H1 (cell line): ENCODE measurements around the gene NSG2. TPM values are rescaled to one million over a fixed set of nuclear protein-coding genes. Genes with fewer than 3 reads are reported as not detected.

Experiments
- CTCF ChIA-PET: fragments of 300-600 bp; sonication (Branson Sonifier 250); formaldehyde crosslinking; loops from one replicate; lab custom pipeline; 2021; ENCODE audit not compliant: partially characterized antibody; lab: Charles Lee
- POLR2A ChIA-PET: fragments of 300-600 bp; sonication (Branson Sonifier 250); formaldehyde crosslinking; loops from one replicate; lab custom pipeline; 2021; ENCODE audit warnings: inconsistent platforms; ENCODE audit not compliant: partially characterized antibody; lab: Charles Lee
- DNase-seq, 2 experiments: peaks; one replicate each; pipeline versions ENCODE4 v3.0.0 to v3.0.0-alpha.2; 2010 to 2022; ENCODE audit warnings: low spot score in 2 of 2, low read depth in 1 of 2, mixed read lengths in 1 of 2
- FAIRE-seq: peaks from 2 replicates; lab custom pipeline; 2011; peaks lifted over from hg19 to GRCh38; lab: Jason Lieb, UNC
- H2AFZ ChIP-seq: 2 replicates; pipeline ENCODE4 v1.8.1; 2012; ENCODE audit warnings: low read length, inconsistent platforms
- H2AK5ac ChIP-seq: 2 replicates; pipeline ENCODE4 v1.6.1; 2013; ENCODE audit warnings: low read depth, low read length
- H2BK120ac ChIP-seq: replicated peaks from 2 replicates; pipeline ENCODE3; 2013; ENCODE audit warnings: low read depth, low read length, inconsistent platforms
- H2BK12ac ChIP-seq: 2 replicates; pipeline ENCODE4 v1.6.1; 2013; ENCODE audit warnings: low read depth, low read length
- H2BK15ac ChIP-seq: 2 replicates; pipeline ENCODE4 v1.6.1; 2013; ENCODE audit warnings: low read length
- H2BK20ac ChIP-seq: 2 replicates; pipeline ENCODE4 v1.6.1; 2013; ENCODE audit warnings: low read length
- H2BK5ac ChIP-seq: 2 replicates; pipeline ENCODE4 v1.6.1; 2013; ENCODE audit warnings: low read depth, low read length
- H3K14ac ChIP-seq: 2 replicates; pipeline ENCODE4 v1.6.1; 2013; ENCODE audit warnings: inconsistent platforms; ENCODE audit not compliant: insufficient read length
- H3K18ac ChIP-seq: 2 replicates; pipeline ENCODE4 v1.6.1; 2013; ENCODE audit warnings: low read length; ENCODE audit errors: extremely low read depth
- H3K23ac ChIP-seq: 2 replicates; pipeline ENCODE4 v1.6.1; 2013; ENCODE audit warnings: inconsistent platforms; ENCODE audit not compliant: insufficient read length
- H3K23me2 ChIP-seq: 2 replicates; pipeline ENCODE4 v1.6.1; 2013; ENCODE audit warnings: low read depth, low read length
- H3K27ac ChIP-seq: 2 replicates; pipeline ENCODE4 v1.6.1; 2011; ENCODE audit warnings: low read depth, low read length, inconsistent platforms
- H3K27me3 ChIP-seq, 4 experiments: replicated peaks in 1 of 4; 1 replicate in 1 of 4; 2 replicates in 3 of 4; pipeline versions ENCODE4 v1.6.1 to v1.8.1; 2011 to 2013; ENCODE audit warnings: low read length in 3 of 4, mild to moderate bottlenecking in 3 of 4, inconsistent platforms in 2 of 4, mixed read lengths in 2 of 4, moderate library complexity in 1 of 4; ENCODE audit not compliant: control insufficient read depth in 3 of 4, insufficient read depth in 3 of 4; ENCODE audit errors: extremely low read depth in 1 of 4
- H3K36me3 ChIP-seq, 4 experiments: 2 replicates each; pipeline versions ENCODE4 v1.6.1 to v1.8.1; 2011 to 2013; ENCODE audit warnings: mild to moderate bottlenecking in 4 of 4, low read length in 3 of 4, moderate library complexity in 2 of 4, control low read depth in 1 of 4, inconsistent platforms in 1 of 4; ENCODE audit not compliant: insufficient read depth in 4 of 4, control insufficient read depth in 2 of 4
- H3K4ac ChIP-seq: replicated peaks from 2 replicates; pipeline ENCODE3; 2013; ENCODE audit warnings: low read length, low read depth, mixed read lengths, inconsistent platforms; ENCODE audit not compliant: insufficient read length
- H3K4me1 ChIP-seq, 4 experiments: replicated peaks in 1 of 4; 1 replicate in 1 of 4; 2 replicates in 3 of 4; pipeline versions ENCODE4 v1.6.1 to v1.8.1; 2011 to 2013; ENCODE audit warnings: low read length in 3 of 4, inconsistent platforms in 2 of 4, mixed read lengths in 1 of 4; ENCODE audit not compliant: insufficient read depth in 4 of 4, control insufficient read depth in 3 of 4
- H3K4me2 ChIP-seq, 2 experiments: 2 replicates each; pipeline versions ENCODE4 v1.6.1 to v1.8.1; 2011 to 2013; ENCODE audit warnings: low read depth in 2 of 2, low read length in 2 of 2, control low read depth in 1 of 2, inconsistent platforms in 1 of 2, mild to moderate bottlenecking in 1 of 2; ENCODE audit not compliant: insufficient read depth in 1 of 2
- H3K4me3 ChIP-seq, 4 experiments: fragments of 200-600, 300-600 bp in 1 of 4; sonication (generic), shearing (Covaris generic), sonication (Bioruptor Twin) in 1 of 4; 2 replicates each; pipeline versions ENCODE4 v1.5.1 to v1.8.1; 2011 to 2016; ENCODE audit warnings: low read length in 4 of 4, low read depth in 3 of 4, control low read depth in 2 of 4, inconsistent platforms in 2 of 4, mild to moderate bottlenecking in 2 of 4, mixed read lengths in 1 of 4, moderate library complexity in 1 of 4; ENCODE audit not compliant: insufficient read depth in 2 of 4; ENCODE audit errors: extremely low read depth in 1 of 4
- H3K56ac ChIP-seq: replicated peaks from 2 replicates; pipeline ENCODE3; 2013; ENCODE audit warnings: low read depth, mild to moderate bottlenecking, mixed read lengths, low read length, inconsistent platforms; ENCODE audit not compliant: insufficient read length
- H3K79me1 ChIP-seq: 2 replicates; pipeline ENCODE4 v1.6.1; 2013; ENCODE audit warnings: low read depth, low read length, control low read depth
- H3K79me2 ChIP-seq, 2 experiments: 2 replicates each; pipeline versions ENCODE4 v1.6.1 to v1.8.1; 2012 to 2013; ENCODE audit warnings: low read length in 2 of 2, mild to moderate bottlenecking in 2 of 2, inconsistent platforms in 1 of 2; ENCODE audit not compliant: insufficient read depth in 2 of 2, control insufficient read depth in 1 of 2
- H3K9ac ChIP-seq, 4 experiments: replicated peaks in 1 of 4; 1 replicate in 1 of 4; 2 replicates in 3 of 4; pipeline versions ENCODE4 v1.6.1 to v1.8.1; 2011 to 2013; ENCODE audit warnings: low read depth in 3 of 4, low read length in 3 of 4, control low read depth in 2 of 4, mild to moderate bottlenecking in 2 of 4, moderate library complexity in 2 of 4, inconsistent platforms in 1 of 4; ENCODE audit errors: extremely low read depth in 1 of 4
- H3K9me3 ChIP-seq, 2 experiments: 2 replicates each; pipeline versions ENCODE4 v1.6.1 to v1.8.1; 2012 to 2013; ENCODE audit warnings: mild to moderate bottlenecking in 2 of 2, moderate library complexity in 2 of 2, control low read depth in 1 of 2, inconsistent platforms in 1 of 2, low read depth in 1 of 2, low read length in 1 of 2, mixed read lengths in 1 of 2; ENCODE audit not compliant: insufficient read depth in 2 of 2
- H4K20me1 ChIP-seq, 2 experiments: replicated peaks in 1 of 2; 2 replicates each; pipeline versions ENCODE3 to v1.8.1; 2011 to 2013; ENCODE audit warnings: inconsistent platforms in 2 of 2, low read length in 2 of 2, mild to moderate bottlenecking in 1 of 2; ENCODE audit not compliant: insufficient read depth in 2 of 2, control insufficient read depth in 1 of 2
- H4K5ac ChIP-seq: 2 replicates; pipeline ENCODE4 v1.6.1; 2013; ENCODE audit warnings: low read length, low read depth, mixed read lengths, inconsistent platforms; ENCODE audit not compliant: insufficient read length
- H4K8ac ChIP-seq: 2 replicates; pipeline ENCODE4 v1.8.0; 2013; ENCODE audit warnings: mild to moderate bottlenecking, moderate library complexity, low read length, inconsistent platforms; ENCODE audit not compliant: insufficient read depth; ENCODE audit errors: extremely low read depth
- H4K91ac ChIP-seq: replicated peaks from 2 replicates; pipeline ENCODE3; 2013; ENCODE audit warnings: low read length, mixed read lengths, inconsistent platforms; ENCODE audit not compliant: insufficient read length
- BCL11A ChIP-seq, 2 experiments: IDR thresholded peaks; one replicate each; pipeline ENCODE4 v1.6.1; 2011; ENCODE audit warnings: low read depth in 2 of 2, low read length in 2 of 2, mild to moderate bottlenecking in 2 of 2
- CTCF ChIP-seq, 3 experiments: IDR thresholded peaks; 1 replicate in 2 of 3; 2 replicates in 1 of 3; pipeline versions ENCODE4 v1.5.1 to v1.6.1; 2011; ENCODE audit warnings: low read length in 3 of 3, mild to moderate bottlenecking in 3 of 3, inconsistent platforms in 2 of 3, low read depth in 1 of 3, moderate library complexity in 1 of 3; ENCODE audit not compliant: insufficient read depth in 1 of 3; ENCODE audit errors: control extremely low read depth in 1 of 3
- EGR1 ChIP-seq: IDR thresholded peaks from 2 replicates; pipeline ENCODE4 v1.6.1; 2011; ENCODE audit warnings: low read depth, low read length, borderline replicate concordance
- NANOG ChIP-seq: IDR thresholded peaks from 2 replicates; pipeline ENCODE4 v1.6.1; 2011; ENCODE audit warnings: low read length, low read depth, mild to moderate bottlenecking, inconsistent platforms; ENCODE audit not compliant: insufficient read depth, poor library complexity, severe bottlenecking
- RBBP5 ChIP-seq: IDR thresholded peaks from 2 replicates; pipeline ENCODE4 v1.7.1; 2012; ENCODE audit warnings: low read depth, mild to moderate bottlenecking, inconsistent platforms, low read length, moderate library complexity, borderline replicate concordance
- SAP30 ChIP-seq: fragments of 300-600 bp; sonication (generic); IDR thresholded peaks from 2 replicates; pipeline ENCODE4 v1.7.1; 2012; ENCODE audit warnings: low read length, moderate library complexity, mild to moderate bottlenecking, inconsistent platforms; ENCODE audit not compliant: insufficient read depth, insufficient replicate concordance
- SP1 ChIP-seq: IDR thresholded peaks from 2 replicates; pipeline ENCODE4 v1.6.1; 2011; ENCODE audit warnings: low read depth, low read length
- TCF12 ChIP-seq: IDR thresholded peaks from 2 replicates; pipeline ENCODE4 v1.6.1; 2011; ENCODE audit warnings: low read depth, mild to moderate bottlenecking, low read length
- WGBS, 2 experiments: shearing (Covaris generic) in 1 of 2; methylation state at CpG; one replicate each; pipeline versions ENCODE4 v1.1.6 to v1.1.7; 2013 to 2015; ENCODE audit warnings: low lambda C conversion rate in 2 of 2, mixed read lengths in 2 of 2, inconsistent platforms in 1 of 2, low coverage in 1 of 2, missing lambda C conversion rate in 1 of 2; ENCODE audit not compliant: insufficient replicate concordance in 2 of 2, insufficient coverage in 1 of 2, insufficient read length in 1 of 2; ENCODE audit errors: extremely low coverage in 1 of 2, missing lambda C conversion rate in 1 of 2; 5-methylcytosine and 5-hydroxymethylcytosine counted together
- polyA plus RNA-seq, 7 experiments: library from polyadenylated mRNA; depleted of rRNA in 3 of 7; stranded (reverse) in 5 of 7; unstranded in 2 of 7; fragments of >200 nt in 5 of 7; fragments of 200-250 nt in 2 of 7; gene quantifications; 1 replicate in 5 of 7; 2 replicates in 1 of 7; 4 replicates in 1 of 7; pipeline versions ENCODE4 v1.2.1 to v1.2.3, GENCODE V29; 2011 to 2013; ENCODE audit warnings: missing spikeins in 2 of 7, mixed read lengths in 2 of 7
- total RNA-seq: library from RNA; stranded (reverse); fragmentation: NEBNext Ultra II Directional; extraction: Animal tissue kit (Norgen Biotek cat#: 25700); gene quantifications from 2 replicates; pipeline ENCODE4 v1.2.1, GENCODE V29; 2021

Gene NSG2
- total and polyA plus RNA-seq, 2 of the 8 experiments (the other 6 are each of a cell fraction or from before 2014, with no cell fraction given) = 0.56 to 0.78 TPM

GRCh38 chr5:174047472-174048099 is 2.1 kb downstream of the NSG2 start:
- H2BK120ac ChIP-seq = no peak overlapping the region
- H3K4me2 ChIP-seq = no peak overlapping the region
- no peaks in the 10 kb centered on the region; the same call in 1 of the 2 replicates for H3K23me2 ChIP-seq
- no peak overlapping the region for H3K18ac ChIP-seq
- H3K79me1 ChIP-seq = no peaks in the 10 kb centered on the region
- no peak overlapping the region for H3K14ac ChIP-seq
- no peak overlapping the region for H2AK5ac ChIP-seq
- H2AFZ ChIP-seq = no peak overlapping the region
- DNase-seq (no peak), FAIRE-seq (no peak)
- H4K8ac ChIP-seq = no peak overlapping the region
- no peak overlapping the region for H3K23ac ChIP-seq
- no peak overlapping the region for H3K27ac ChIP-seq
- H3K56ac ChIP-seq = no peak overlapping the region
- TF ChIP-seq SP1 (no peak), RBBP5 (no peak), BCL11A (IDR thresholded peaks at IDR 0.05; ENCODE audit: low read depth in 2 of 2, low read length in 2 of 2) (no peak), EGR1 (no peak), NANOG (no peak), TCF12 (no peak), SAP30 (no peak), CTCF (IDR thresholded peaks at IDR 0.05; ENCODE audit: control extremely low read depth in 1 of 3, insufficient read depth in 1 of 3, low read depth in 1 of 3, low read length in 3 of 3) (no peak)
- no peaks in the 10 kb centered on the region for H3K27me3 ChIP-seq
- no peak overlapping the region for H4K5ac ChIP-seq
- no peak overlapping the region for H3K4me3 ChIP-seq
- no peak overlapping the region for H3K9ac ChIP-seq
- peaks cover 0 to 3% of the 10 kb centered on the region in 2 experiments for H4K20me1 ChIP-seq
- H2BK15ac ChIP-seq = no peak overlapping the region
- H2BK5ac ChIP-seq = no peak overlapping the region
- no peak overlapping the region for H2BK12ac ChIP-seq
- H3K4me1 ChIP-seq = no peaks in the 10 kb centered on the region
- no peaks in the 10 kb centered on the region for H3K36me3 ChIP-seq
- CTCF ChIA-PET = interaction anchor here (1.0 to 8.6 kb wide), 5 partner anchors 21 to 432 kb away, joined by 3 to 187 read pairs (median 5); no protein-coding TSS in a partner anchor
- no peak overlapping the region for H2BK20ac ChIP-seq
- no peak overlapping the region for H4K91ac ChIP-seq
- no peaks in the 10 kb centered on the region for H3K79me2 ChIP-seq
- no peaks in the 10 kb centered on the region for H3K9me3 ChIP-seq
- WGBS, 2 experiments = 85% methylated on average over 4 of the region's 4 CpGs; no CpG with 5 or more reads in 1 of the 2 experiments
- POLR2A ChIA-PET = no interaction called here
- no peak overlapping the region for H3K4ac ChIP-seq
